Activated naive CD8-positive, alpha-beta T cell treated with anti-CD3 and anti-CD28 coated beads for 36 hours (primary cell): ENCODE data around the gene TNFAIP6. TPM values are rescaled to one million over a fixed set of nuclear protein-coding genes. Genes with fewer than 3 reads are reported as not detected.

Experiments
- DNase-seq: peaks from one replicate; pipeline ENCODE4 v3.0.0; 2021
- H3K27ac Mint-ChIP-seq: one replicate; pipeline ENCODE4 v1.8.0; 2022; ENCODE audit warnings: mild to moderate bottlenecking, moderate library complexity, mixed read lengths
- H3K27me3 Mint-ChIP-seq: one replicate; pipeline ENCODE4 v1.8.0; 2022; ENCODE audit warnings: mild to moderate bottlenecking, mixed read lengths
- H3K36me3 Mint-ChIP-seq: one replicate; pipeline ENCODE4 v1.8.0; 2021; ENCODE audit warnings: mild to moderate bottlenecking, mixed read lengths
- H3K4me1 Mint-ChIP-seq: one replicate; pipeline ENCODE4 v1.8.0; 2021; ENCODE audit warnings: mixed read lengths
- H3K4me3 Mint-ChIP-seq: one replicate; pipeline ENCODE4 v1.8.0; 2022; ENCODE audit warnings: mild to moderate bottlenecking, moderate library complexity, mixed read lengths
- H3K9me3 Mint-ChIP-seq: one replicate; pipeline ENCODE4 v1.8.0; 2022; ENCODE audit warnings: mixed read lengths
- total RNA-seq, 2 experiments: library from RNA; stranded (reverse); gene quantifications; one replicate each; pipeline ENCODE4 v1.2.3, GENCODE V29; 2021

The TNFAIP6 gene
- total RNA-seq, 2 experiments from 2014 or later = not detected

DNA sequence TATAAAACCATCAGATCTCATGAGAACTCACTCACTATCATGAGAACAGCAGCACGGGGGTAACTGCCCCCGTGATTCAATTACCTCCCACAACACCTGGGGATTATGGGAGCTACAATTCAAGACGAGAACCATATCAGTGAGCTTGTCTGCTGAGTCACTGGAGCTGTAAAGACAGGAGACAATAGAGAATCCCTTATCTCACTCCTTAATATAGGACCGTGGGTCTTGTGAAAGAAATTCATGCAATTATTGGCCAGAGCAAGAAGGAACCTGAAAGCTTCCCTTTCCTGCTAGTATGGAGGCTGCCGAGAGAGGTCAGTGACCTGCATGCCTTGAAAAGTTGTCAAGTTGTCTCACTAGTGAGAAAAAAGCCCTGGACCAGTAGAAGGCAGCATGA is 9.5 kb upstream of the TNFAIP6 start:
- no peak overlapping the region for H3K4me3 Mint-ChIP-seq
- no peak for DNase-seq
- peaks cover 5% of the 10 kb centered on the region for H3K9me3 Mint-ChIP-seq
- no peaks in the 10 kb centered on the region for H3K27me3 Mint-ChIP-seq
- H3K36me3 Mint-ChIP-seq = no peaks in the 10 kb centered on the region
- H3K27ac Mint-ChIP-seq = no peak overlapping the region
- no peaks in the 10 kb centered on the region for H3K4me1 Mint-ChIP-seq

DNA sequence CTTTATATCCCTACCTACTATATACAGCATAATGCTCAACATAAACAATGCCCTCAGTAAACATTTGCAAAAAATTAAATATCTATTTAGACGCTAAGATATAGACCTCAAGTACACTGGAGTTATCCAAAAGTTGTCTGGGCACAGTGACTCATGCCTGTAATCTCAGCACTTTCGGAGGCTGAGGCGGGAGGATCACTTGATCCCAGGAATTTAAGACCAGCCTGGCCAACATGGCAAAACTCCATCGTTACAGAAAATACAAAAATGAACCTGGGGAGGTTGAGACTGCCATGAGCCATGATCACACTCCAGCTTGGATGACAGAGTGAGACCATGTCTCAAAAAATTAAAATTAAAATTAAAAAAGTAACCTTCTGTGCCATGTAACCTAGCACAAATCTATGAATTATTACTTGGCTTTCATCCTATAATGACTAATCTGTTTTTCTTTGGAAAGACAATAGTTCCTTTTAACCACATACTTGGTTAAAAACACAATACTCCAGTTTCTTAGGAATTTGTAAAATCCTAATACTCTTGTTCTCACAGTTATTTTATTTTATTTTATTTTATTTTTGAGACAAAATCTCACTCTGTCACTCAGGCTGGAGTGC is 6.7 kb upstream of the TNFAIP6 start:
- Mint-ChIP-seq H3K36me3 (no peaks in the 10 kb centered on the region), H3K9me3 (no peaks in the 10 kb centered on the region), H3K27ac (no peak overlapping the region), H3K27me3 (no peaks in the 10 kb centered on the region), H3K4me1 (no peaks in the 10 kb centered on the region), H3K4me3 (no peak overlapping the region)
- no peak for DNase-seq

DNA sequence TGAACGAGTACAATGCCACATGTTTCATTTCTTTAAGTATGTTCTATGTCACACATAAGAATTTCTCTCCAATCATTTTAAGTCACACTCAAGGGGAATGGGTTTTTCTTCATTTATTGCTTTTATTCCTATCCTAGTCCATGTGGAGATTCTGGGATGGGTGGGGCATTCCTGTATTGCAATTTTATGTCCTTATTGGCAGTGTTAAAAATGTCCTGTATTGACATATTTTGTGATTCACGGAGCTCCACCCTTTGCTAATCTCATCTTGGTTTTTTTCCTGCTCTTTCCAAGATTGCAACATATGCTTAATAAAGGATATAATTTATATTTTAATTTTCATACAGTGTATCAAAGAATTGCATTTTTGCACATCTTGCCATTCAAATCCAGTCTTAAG is 3.4 kb upstream of the TNFAIP6 start:
- no peak overlapping the region for H3K27ac Mint-ChIP-seq
- DNase-seq = no peak
- H3K9me3 Mint-ChIP-seq = no peaks in the 10 kb centered on the region
- no peaks in the 10 kb centered on the region for H3K4me1 Mint-ChIP-seq
- H3K27me3 Mint-ChIP-seq = peaks cover 4% of the 10 kb centered on the region
- no peaks in the 10 kb centered on the region for H3K36me3 Mint-ChIP-seq
- no peak overlapping the region for H3K4me3 Mint-ChIP-seq

DNA sequence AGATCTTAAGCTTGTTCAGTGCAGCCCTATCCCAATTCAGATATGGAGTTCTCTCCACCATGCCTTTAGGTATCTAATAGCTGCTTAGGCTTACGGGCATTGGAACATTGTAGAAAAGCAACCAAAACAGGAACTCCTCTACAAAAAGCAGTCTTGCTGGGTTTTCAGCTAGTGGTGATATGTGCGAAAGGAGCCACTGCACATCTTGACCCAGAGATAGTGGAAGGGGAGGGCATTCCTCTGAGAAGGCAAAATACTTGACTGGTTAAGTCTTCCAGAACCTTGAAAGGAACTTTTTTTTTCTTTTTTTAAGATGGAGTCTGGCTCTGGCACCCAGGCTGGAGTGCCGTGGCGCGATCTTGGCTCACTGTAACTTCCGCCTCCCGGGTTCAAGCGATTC is 2.6 kb upstream of the TNFAIP6 start:
- H3K27ac Mint-ChIP-seq = no peak overlapping the region
- H3K4me3 Mint-ChIP-seq = no peak overlapping the region

DNA sequence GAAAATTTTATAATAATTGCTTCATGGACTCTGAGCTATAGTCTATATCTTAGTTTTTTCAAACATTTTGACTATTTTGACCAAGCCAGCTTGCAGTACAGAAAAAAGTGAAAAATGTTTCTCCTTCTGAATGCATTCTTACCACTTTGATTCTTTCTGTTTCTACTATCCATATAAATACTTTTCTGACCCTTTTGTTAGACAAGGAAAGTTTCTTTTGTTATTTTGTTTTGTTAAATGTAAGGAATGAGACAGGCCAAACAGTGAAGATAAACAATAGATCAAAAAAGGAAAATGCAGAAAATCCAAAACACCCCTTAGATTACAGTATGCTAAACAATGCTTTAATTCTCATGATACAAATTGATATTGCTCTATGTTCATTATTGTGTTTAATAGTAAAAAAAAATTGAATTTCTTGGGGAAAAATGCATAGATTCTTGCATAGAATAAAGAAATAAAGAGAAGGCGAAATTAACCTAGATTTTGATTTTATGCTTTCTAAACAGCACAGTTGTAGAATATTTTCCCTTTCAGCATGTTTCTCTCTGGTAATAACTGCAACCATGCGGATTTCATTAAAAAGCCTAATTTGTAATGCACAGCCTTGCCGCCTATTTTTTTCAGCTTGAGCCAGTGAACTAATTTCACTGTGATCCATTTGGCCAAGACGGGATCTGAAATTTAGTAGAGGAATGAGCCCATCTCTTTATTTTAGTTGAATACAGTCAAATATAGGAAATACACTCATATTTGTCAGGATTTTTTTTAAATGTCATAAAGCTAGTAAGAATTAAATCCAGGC is 976 bp downstream of the TNFAIP6 start:
- Mint-ChIP-seq H3K36me3 (no peaks in the 10 kb centered on the region), H3K4me1 (no peaks in the 10 kb centered on the region), H3K27ac (no peak overlapping the region), H3K4me3 (no peak overlapping the region), H3K27me3 (peaks cover 4% of the 10 kb centered on the region), H3K9me3 (no peaks in the 10 kb centered on the region)
- no peak for DNase-seq

More for the DNA sequence above, 2.6 kb upstream of the TNFAIP6 start:
- peaks cover 4% of the 10 kb centered on the region for H3K27me3 Mint-ChIP-seq
- no peaks in the 10 kb centered on the region for H3K4me1 Mint-ChIP-seq
- H3K36me3 Mint-ChIP-seq = no peaks in the 10 kb centered on the region
- no peak for DNase-seq
- H3K9me3 Mint-ChIP-seq = no peaks in the 10 kb centered on the region

DNA sequence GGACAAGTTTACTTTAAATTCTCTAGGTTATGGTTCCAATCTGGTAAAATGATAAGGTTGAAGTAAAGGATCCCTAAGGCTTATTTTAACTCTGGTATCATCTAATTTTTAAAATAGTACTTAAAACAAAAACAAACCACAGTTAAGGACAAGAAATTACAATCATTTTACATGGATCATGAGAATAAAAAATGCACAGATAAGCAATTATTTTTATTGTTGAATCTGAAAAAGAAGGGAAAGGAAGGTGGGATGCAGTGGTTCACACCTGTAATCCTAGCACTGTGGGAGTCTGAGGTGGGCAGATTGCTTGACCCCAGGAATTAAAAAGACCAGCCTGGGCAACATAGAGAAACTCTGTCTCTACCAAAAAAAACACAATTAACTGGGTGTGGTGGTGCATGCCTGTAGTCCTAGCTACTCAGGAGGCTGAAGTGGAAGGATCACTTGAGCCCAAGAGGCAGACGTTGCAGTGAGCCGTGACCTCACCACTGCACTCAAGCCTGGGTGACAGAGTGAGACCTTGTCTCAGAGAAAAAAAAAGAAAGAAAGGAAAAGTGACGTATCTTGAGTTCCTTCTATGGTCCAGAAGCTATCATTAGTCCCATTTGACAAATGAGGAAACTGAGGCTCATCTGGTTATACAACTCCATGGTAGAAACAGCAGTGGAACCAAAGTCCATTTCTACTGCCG is 2.5 kb downstream of the TNFAIP6 start:
- Mint-ChIP-seq H3K27me3 (peaks cover 4% of the 10 kb centered on the region), H3K4me3 (no peak overlapping the region), H3K4me1 (no peaks in the 10 kb centered on the region), H3K27ac (no peak overlapping the region), H3K36me3 (no peaks in the 10 kb centered on the region), H3K9me3 (no peaks in the 10 kb centered on the region)
- no peak for DNase-seq

DNA sequence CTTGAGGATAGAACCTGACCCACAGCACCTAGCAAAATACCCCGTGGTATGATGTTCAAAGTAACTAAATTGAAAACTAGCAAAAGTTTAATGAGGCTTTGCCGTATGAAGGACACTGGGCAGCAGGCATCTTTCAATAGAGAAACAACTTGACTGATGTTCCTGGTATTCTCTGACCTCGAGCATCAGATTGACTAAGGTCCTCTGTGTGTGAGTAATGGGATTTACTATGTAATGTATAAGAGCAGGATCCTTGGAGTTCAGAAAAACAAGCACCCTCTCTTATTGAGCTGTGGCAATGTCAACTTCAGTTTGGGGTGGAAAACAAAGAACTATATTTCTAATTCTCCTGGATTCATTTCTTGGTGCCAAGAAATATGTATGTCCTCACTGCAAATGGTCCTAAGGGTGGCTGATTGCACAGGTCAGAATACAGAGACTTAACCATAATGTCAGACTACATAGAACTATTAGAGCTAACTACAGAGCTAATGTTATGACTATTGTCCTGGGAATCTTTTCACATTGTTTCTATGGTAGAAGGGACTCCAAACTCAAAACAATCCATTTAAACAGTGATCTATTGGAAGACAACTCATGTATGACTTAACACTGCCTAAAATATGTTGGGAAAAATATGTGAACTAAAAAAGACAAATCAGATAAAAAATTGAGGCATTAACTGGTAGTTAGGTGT is 4.4 kb downstream of the TNFAIP6 start:
- H3K27me3 Mint-ChIP-seq = peaks cover 7% of the 10 kb centered on the region
- no peaks in the 10 kb centered on the region for H3K9me3 Mint-ChIP-seq
- no peak for DNase-seq
- H3K27ac Mint-ChIP-seq = no peak overlapping the region
- no peaks in the 10 kb centered on the region for H3K36me3 Mint-ChIP-seq
- H3K4me3 Mint-ChIP-seq = no peak overlapping the region
- no peaks in the 10 kb centered on the region for H3K4me1 Mint-ChIP-seq

DNA sequence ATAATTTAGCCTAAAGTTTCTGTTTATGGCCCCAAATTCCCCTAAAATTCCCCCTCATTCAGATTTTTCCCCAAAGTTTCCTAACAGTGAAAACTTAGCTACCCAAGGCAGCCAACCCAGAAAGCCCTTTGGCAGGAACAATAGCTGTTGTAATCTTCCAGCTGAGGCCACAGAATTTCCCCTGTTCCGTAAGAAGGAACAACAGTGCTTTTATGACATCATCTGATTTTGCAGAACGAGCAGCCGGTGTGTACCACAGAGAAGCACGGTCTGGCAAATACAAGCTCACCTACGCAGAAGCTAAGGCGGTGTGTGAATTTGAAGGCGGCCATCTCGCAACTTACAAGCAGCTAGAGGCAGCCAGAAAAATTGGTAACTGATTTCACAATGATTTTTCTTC is 6.3 kb downstream of the TNFAIP6 start:
- Mint-ChIP-seq H3K36me3 (no peaks in the 10 kb centered on the region), H3K9me3 (no peaks in the 10 kb centered on the region), H3K27ac (no peak overlapping the region), H3K27me3 (peaks cover 4% of the 10 kb centered on the region), H3K4me3 (no peak overlapping the region), H3K4me1 (no peaks in the 10 kb centered on the region)
- no peak for DNase-seq

DNA sequence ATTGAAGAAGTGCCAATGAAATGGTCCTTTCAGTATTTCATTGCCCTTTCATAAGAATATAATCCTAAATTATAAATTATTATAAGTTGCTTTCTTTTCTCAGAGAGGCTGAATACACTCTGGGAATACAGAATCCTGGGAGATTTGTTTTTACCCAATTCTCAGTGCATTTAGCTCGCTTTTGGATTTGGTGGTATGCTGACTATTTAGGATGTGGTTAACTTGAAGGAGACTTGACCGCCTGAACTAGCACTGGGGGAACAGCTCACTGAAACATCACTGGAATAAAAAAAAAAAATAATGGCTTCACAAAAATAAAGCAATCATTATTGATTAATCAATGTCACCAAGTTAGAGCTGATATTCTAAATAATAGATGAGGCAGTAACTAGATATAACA is 10.2 kb downstream of the TNFAIP6 start:
- H3K4me3 Mint-ChIP-seq = no peak overlapping the region
- H3K4me1 Mint-ChIP-seq = no peaks in the 10 kb centered on the region
- peaks cover 4% of the 10 kb centered on the region for H3K27me3 Mint-ChIP-seq
- DNase-seq = no peak
- no peaks in the 10 kb centered on the region for H3K36me3 Mint-ChIP-seq
- no peak overlapping the region for H3K27ac Mint-ChIP-seq
- H3K9me3 Mint-ChIP-seq = peaks cover 1% of the 10 kb centered on the region

DNA sequence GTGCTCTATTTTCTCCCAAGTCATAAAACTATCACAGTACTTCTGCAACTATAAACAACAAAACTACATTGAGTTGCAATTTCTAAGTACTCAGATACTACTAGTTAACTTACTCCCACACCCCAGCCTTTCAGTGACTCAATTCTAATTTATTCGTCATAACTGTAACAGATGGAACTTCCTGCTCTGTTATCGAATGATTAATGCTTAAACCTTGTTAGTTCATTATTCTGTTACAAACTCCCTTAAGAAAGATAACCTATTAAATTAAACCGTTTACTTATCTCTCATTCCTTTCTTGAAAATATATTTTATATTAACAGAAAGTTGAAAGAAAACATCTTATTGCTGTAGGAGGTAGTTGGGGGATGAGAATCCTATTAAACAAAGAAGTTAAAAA is 17.0 kb downstream of the TNFAIP6 start:
- H3K9me3 Mint-ChIP-seq = peaks cover 1% of the 10 kb centered on the region
- no peaks in the 10 kb centered on the region for H3K36me3 Mint-ChIP-seq
- no peak overlapping the region for H3K27ac Mint-ChIP-seq
- H3K4me3 Mint-ChIP-seq = no peak overlapping the region
- DNase-seq = no peak
- peaks cover 7% of the 10 kb centered on the region for H3K4me1 Mint-ChIP-seq
- H3K27me3 Mint-ChIP-seq = no peaks in the 10 kb centered on the region

DNA sequence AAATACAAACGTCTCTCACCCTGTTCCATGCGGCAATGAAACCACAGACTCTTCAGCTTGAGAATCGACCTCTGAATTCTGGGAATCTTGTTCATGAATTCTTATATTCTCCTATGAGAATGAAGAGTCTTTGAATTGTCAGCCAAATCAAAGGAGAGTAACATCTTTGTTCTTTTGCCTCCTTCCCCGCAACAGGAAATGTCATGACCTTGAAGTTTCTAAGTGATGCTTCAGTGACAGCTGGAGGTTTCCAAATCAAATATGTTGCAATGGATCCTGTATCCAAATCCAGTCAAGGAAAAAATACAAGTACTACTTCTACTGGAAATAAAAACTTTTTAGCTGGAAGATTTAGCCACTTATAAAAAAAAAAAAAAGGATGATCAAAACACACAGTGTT is 21.8 kb downstream of the TNFAIP6 start:
- Mint-ChIP-seq H3K27ac (no peak overlapping the region), H3K27me3 (no peaks in the 10 kb centered on the region), H3K4me3 (no peak overlapping the region), H3K4me1 (peaks cover 7% of the 10 kb centered on the region), H3K9me3 (no peaks in the 10 kb centered on the region), H3K36me3 (no peaks in the 10 kb centered on the region)
- DNase-seq = no peak

DNA sequence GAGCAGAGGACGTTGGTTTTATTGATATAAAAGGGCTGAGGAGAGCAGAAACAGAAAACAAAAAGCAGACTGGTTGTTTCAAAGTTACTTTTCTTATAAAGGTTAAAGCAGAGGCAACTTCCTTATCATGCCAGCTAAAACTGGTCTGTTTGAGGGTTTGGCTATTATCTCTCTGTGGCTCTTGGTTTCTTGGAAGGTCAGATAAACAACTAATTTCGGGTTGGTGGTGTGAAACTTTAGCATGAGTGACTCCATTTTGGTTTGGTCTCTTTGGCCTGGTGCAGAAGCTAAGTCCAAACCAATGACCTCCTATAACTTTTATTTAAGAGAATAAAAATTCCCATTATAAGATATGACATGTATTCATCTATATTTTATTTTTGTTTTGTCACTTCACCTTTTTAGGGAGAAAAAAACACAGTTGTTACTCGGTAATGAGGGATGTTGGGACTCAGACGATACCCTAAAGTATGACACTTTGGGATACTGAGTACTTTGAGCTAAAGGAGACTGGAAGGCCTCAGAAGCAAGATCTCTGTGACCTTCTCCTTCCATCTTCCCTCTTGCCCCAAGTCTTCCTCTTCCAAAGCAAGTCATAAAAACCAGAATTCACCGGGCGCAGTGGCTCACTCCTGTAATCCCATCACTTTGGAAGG is 23.3 kb downstream of the TNFAIP6 start:
- H3K27me3 Mint-ChIP-seq = no peaks in the 10 kb centered on the region
- no peak overlapping the region for H3K27ac Mint-ChIP-seq
- H3K9me3 Mint-ChIP-seq = no peaks in the 10 kb centered on the region
- no peak for DNase-seq
- H3K4me1 Mint-ChIP-seq = peaks cover 4% of the 10 kb centered on the region
- H3K36me3 Mint-ChIP-seq = no peaks in the 10 kb centered on the region
- no peak overlapping the region for H3K4me3 Mint-ChIP-seq

DNA sequence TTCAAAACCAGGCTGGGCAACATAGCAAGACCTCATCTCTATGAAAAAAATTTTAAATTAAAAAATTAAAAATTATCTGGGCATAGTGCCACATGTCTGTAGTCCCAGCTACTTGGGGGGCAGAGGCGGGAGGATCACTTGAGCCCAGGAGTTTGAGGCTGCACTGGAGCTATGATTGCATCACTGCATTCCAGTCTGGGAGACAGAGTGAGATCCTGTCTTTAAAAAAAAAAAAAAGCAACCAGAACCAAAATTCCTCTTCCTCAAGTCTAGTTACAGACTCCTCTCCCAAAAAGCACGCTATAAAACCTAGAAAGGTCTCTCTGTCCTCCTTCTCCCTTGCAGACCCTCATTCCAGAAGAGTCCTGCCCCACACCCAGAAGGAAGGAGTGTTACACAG is 23.9 kb downstream of the TNFAIP6 start:
- Mint-ChIP-seq H3K36me3 (no peaks in the 10 kb centered on the region), H3K9me3 (no peaks in the 10 kb centered on the region), H3K4me1 (peaks cover 4% of the 10 kb centered on the region), H3K27ac (no peak overlapping the region), H3K4me3 (no peak overlapping the region), H3K27me3 (no peaks in the 10 kb centered on the region)
- no peak for DNase-seq

DNA sequence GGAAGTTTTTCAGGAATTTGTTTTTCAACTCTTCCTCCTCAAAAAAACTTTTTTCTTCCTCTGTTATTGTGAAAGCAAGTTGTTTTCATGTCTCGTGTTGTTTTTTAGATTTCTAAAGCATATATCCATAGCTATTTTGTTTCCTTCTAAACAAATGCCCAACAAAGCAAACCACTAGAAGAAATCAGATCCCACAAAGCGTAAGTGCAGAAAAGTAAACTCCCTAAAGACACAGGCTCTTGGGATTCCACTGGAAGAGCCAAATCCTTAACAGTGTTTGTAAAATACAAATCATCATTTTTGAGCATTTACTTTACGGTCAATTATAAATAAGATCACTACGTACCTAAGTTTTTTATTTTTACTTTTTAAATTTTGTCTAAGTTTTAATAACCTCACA is 30.6 kb downstream of the TNFAIP6 start:
- Mint-ChIP-seq H3K27me3 (no peaks in the 10 kb centered on the region), H3K9me3 (peaks cover 2% of the 10 kb centered on the region), H3K27ac (no peak overlapping the region), H3K4me1 (no peaks in the 10 kb centered on the region), H3K36me3 (no peaks in the 10 kb centered on the region), H3K4me3 (no peak overlapping the region)
- DNase-seq = no peak

DNA sequence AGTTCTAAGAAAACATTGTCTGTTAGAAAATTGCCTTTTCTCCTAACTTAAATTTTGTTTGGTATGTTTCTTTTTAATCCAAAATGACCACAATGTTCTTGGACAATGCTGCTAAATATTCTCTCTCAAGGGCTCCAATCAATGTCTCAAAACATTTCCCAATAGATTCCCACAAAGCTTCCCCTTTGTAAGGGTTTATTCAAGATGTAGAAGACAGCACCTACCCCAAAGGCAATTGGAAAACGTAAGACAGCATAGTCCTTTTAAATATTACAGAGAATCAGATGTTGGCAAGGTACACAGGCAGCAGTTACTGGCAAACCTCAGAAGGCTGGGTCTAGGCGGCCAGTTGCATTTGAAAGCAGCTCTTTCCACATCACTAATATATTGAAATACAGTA is 34.0 kb downstream of the TNFAIP6 start:
- no peaks in the 10 kb centered on the region for H3K27me3 Mint-ChIP-seq
- no peaks in the 10 kb centered on the region for H3K4me1 Mint-ChIP-seq
- DNase-seq = no peak
- H3K36me3 Mint-ChIP-seq = no peaks in the 10 kb centered on the region
- no peak overlapping the region for H3K27ac Mint-ChIP-seq
- no peak overlapping the region for H3K4me3 Mint-ChIP-seq
- peaks cover 8% of the 10 kb centered on the region for H3K9me3 Mint-ChIP-seq
